Esophagus mucosa (tissue), 1 donor: ENCODE measurements around the gene KCNK13. TPM values are rescaled to one million over a fixed set of nuclear protein-coding genes. Genes with fewer than 3 reads are reported as not detected.
A peak's percentile ranks its signal among the peaks of the same experiment; 100 is the strongest.

Experiments
- ATAC-seq: fragments of 200-7000 bp; cut with Tn5 transposase; one replicate; pipeline ENCODE4 v1.9.1; 2020
- total RNA-seq: library from RNA; stranded (reverse); gene quantifications from one replicate; pipeline ENCODE4 v1.2.4, GENCODE V29; 2023
- donor health status: DM: yes; HTN: yes; CAD: no.

Gene KCNK13
- total RNA-seq, 1 donor from 2014 or later: 0.28 TPM

DNA sequence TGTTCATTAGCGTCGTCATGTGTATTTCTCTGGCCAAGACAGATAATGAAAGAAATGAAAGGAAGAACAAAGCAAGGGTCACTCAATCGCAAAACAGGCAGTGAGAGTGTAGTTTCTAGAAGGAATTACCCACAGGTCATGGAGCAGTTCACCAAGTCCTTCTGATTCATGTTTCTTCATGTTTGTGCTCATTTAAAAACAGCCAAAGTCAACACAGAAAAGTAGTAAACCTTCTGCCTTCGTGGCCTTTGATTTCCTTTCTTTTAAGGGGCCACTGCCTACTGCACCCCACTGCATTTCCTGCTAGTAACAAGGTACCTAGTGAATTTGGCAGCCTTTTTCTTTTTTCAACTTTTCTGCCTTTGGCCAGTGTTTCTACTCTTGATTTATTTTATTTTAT, 75.1 kb downstream of the KCNK13 start:
- ATAC-seq: no peak

- ATAC-seq: no peak
Measured at GRCh38 chr14:90137807-90138206, 76.0 kb downstream of the KCNK13 start.

DNA sequence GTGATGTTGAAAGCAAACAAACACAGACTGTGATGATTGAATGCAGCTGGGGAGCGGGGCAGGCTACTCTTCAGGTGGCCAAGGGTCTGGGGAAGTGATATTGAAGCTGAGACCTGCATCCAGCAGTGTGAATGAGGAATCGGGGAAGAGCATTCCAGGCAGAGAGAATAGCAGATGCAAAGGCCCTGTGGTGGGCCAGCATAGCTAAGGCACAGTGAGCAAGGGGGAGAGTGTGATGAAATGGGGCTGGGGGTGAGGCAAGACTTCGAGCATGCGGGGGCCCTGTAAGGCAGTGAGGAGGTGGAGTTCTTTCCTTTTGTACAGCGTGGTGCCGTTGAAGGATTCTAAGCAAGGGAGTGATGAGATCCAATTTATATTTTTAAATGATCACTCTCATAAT, 77.4 kb downstream of the KCNK13 start:
- ATAC-seq: no peak

- ATAC-seq: no peak
Measured at GRCh38 chr14:90140298-90140955, 78.6 kb downstream of the KCNK13 start.

DNA sequence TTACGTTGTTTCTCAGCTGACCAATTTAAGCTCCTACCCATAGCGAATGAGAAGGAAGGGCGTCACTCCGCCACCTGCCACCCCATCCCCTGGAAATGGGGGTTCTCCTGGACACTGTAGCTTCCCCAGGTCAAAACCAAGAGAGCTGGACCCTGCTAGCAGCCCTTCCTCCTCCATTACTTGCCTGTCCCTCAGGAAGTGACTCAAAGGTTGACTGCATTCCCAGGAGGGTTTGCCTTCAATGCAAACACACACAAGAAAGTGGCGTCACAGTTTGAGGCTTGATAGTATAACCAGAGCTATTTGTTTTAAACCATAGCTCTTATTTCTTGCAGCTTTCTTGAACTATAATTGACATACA, 79.1 kb downstream of the KCNK13 start:
- no peak for ATAC-seq

GRCh38 chr14:90153429-90153828, 91.6 kb downstream of the KCNK13 start:
- ATAC-seq: no peak

- no peak for ATAC-seq
Measured at GRCh38 chr14:90154110-90154509, 92.3 kb downstream of the KCNK13 start.

DNA sequence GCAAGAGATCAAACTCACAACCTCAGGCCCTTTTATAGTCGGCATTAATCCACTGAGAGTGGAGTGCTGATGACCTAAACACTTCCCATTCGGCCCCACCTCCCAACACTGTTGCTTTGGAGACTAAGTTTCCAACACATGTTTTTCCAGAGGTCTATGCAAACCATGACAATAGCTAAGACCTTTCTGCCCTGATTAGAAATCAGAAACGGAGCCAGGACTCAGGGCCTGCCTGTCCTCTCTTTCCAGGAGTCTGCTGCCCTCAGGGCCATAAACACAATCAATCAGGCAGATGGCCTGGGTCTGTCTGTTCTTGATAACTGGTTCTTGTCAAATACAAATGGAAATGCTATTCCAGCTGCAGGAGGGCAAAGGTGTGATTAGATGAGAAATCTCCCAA, 97.4 kb downstream of the KCNK13 start:
- ATAC-seq: no peak

GRCh38 chr14:90159688-90160087, 97.9 kb downstream of the KCNK13 start:
- ATAC-seq: no peak

- no peak for ATAC-seq
Measured at GRCh38 chr14:90161129-90161528, 99.3 kb downstream of the KCNK13 start.

GRCh38 chr14:90168425-90169105, 106.8 kb downstream of the KCNK13 start:
- ATAC-seq: no peak

- ATAC-seq: no peak
Measured at GRCh38 chr14:90175631-90176030, 113.8 kb downstream of the KCNK13 start.

GRCh38 chr14:90177539-90178189, 115.9 kb downstream of the KCNK13 start:
- ATAC-seq: no peak

- no peak for ATAC-seq
Measured at GRCh38 chr14:90179357-90179756, 117.6 kb downstream of the KCNK13 start.

- ATAC-seq: no peak
Measured at GRCh38 chr14:90179809-90180779, 118.3 kb downstream of the KCNK13 start.

DNA sequence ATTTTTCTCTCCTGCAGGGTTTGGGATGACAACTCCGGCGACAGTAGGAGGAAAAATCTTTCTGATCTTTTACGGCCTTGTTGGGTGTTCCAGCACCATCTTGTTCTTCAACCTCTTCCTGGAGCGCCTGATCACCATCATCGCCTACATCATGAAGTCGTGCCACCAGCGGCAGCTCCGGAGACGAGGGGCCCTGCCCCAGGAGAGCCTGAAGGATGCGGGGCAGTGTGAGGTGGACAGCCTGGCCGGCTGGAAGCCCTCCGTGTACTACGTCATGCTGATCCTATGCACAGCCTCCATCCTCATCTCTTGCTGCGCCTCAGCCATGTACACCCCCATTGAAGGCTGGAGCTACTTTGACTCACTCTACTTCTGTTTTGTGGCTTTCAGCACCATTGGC, 122.3 kb downstream of the KCNK13 start:
- no peak for ATAC-seq

DNA sequence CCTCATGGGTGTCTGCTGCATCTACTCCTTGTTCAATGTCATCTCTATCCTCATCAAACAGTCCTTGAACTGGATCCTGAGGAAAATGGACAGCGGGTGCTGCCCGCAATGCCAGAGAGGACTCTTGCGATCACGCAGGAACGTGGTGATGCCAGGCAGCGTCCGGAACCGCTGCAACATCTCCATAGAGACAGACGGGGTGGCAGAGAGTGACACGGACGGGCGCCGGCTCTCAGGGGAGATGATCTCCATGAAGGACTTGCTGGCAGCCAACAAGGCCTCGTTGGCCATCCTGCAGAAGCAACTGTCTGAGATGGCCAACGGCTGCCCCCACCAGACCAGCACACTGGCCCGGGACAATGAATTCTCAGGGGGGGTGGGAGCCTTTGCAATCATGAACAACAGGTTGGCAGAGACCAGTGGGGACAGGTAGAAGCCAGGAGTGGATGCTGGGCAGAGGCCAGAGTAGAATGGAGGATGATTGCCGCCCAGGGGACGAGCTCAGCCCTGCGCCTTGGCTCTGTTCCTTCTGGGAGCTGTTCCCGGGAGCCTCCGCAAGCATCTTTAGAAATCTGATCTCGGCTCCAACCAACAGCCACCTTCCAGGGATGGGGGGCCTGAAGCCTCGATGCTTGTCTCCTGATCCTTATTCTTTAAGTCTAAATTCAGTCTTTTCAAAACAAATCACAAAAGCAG, 122.9 kb downstream of the KCNK13 start:
- ATAC-seq: no peak

DNA sequence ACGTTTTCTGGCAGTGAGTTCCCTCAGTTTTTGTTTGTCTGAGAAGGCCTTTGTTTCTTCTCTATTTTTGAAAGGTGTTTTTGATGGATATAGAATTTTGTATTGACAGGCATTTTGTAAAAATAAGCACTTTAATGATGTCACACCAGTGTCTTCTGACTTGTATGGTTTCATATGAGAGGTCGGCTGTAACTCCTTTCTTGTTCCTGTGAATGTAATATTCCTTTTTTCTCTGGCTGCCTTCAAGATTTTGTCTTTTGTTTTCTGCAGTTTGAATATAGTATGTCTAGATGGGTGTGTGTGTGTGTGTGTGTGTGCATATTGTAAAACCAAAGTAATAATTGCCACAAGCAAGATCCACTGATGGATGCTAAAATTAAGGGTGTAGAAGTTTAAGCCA, 126.8 kb downstream of the KCNK13 start:
- no peak for ATAC-seq

DNA sequence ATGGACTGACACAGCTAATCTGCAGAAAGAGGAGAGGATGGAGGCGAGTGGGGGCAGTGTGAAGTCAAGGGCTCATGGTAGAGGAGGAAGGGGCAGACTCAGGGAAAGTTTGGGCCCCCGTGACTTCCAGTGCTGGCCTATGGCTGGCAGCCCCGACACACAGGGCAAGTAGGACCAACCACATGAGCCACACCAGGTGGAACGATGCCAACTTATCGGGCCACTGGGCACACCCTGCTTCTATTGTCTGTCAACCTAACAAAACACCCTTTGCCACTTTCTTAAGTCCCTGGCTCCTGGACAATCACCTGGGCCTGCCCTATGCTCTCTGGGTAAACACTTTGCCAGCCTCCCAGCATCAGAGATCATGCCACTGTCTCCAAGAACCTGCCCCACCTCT, 129.4 kb downstream of the KCNK13 start:
- ATAC-seq: peak; percentile 8

DNA sequence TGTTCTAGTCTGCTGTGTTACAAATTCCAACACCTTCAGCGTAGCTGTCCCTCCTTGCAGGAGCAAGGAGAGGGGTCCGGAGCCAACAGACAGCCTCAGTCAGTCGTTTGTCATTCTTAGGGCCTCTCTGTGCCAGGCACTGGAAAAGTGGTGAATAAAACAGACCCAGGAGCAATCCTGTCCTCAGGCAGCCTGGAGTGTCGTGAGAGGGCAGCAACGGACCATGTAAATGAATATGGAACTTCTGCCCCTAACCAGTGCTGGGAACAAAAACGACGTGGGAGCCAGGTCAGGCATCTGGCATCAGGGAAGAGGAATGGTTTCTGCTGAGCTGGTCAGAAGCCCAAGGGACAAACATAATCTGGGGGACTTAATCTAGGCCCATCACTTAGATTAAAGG, 129.8 kb downstream of the KCNK13 start:
- no peak for ATAC-seq

DNA sequence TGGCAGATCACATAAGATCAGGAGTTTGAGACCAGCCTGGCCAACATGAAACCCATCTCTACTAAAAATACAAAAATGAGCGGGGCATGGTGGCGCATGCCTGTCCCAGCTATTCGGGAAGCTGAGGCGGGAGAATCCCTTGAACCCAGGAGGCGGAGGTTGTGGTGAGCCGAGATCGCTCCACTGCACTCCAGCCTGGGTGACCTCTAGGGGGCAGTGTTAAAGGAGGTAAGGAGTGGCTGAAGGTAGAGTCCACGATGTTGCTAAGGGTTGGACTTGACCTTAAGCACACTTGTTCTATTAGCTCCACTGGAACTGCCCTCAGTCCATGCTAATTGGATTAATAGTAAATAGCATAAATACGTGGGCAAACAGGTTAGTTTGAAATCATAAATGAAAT, 132.1 kb downstream of the KCNK13 start:
- ATAC-seq: no peak

- ATAC-seq: no peak
Measured at GRCh38 chr14:90194706-90195105, 132.9 kb downstream of the KCNK13 start.
